ENCODE measurements around the gene ARRB2.
"Not testable (repeated sequence)": the region's sequence is repeated elsewhere in the genome, so short reads cannot be mapped to it uniquely, and the experiment has no call there.

The ARRB2 gene

DNA sequence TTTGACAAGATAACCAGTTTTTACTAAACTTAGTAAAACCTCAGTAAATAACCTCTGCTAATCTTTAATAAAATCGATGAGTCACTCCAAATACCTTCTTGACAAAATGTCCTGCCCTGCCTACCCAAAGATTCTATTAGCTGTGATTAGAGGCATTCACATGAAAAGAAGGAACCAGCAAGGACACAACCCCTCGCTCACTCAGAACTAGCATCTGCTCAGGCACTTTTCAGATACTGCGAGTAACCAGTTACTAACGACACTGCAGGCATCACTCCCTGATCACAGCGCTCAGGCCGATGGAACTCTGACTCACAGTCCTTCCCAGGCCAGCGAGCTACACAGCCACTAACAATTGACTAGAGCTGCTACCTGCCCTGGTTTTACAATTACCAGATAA, 30.8 kb upstream of the ARRB2 start:
- FAIRE-seq = no peak
- no peak for DNase-seq (ENCODE audit: insufficient read length, low spot score)
- TF ChIP-seq CTCF (IDR thresholded peaks at IDR 0.05; ENCODE audit: insufficient read depth, missing control alignments) = no peak

- not testable (repeated sequence) for FAIRE-seq; DNase-seq (ENCODE audit: insufficient read length, low spot score)
Observed at GRCh38 chr17:4683739-4684138, 26.7 kb upstream of the ARRB2 start.

- DNase-seq (ENCODE audit: insufficient read length, low spot score); FAIRE-seq: not testable (repeated sequence)
Observed at GRCh38 chr17:4689872-4690271, 20.6 kb upstream of the ARRB2 start.

- TF ChIP-seq CTCF (IDR thresholded peaks at IDR 0.05; ENCODE audit: insufficient read depth, missing control alignments) = no peak
- DNase-seq (ENCODE audit: insufficient read length, low spot score) = no peak
- no peak for FAIRE-seq
Observed at GRCh38 chr17:4690745-4691144, 19.7 kb upstream of the ARRB2 start.

- FAIRE-seq (no peak), DNase-seq (ENCODE audit: insufficient read length, low spot score) (no peak)
- no peak for TF ChIP-seq CTCF (IDR thresholded peaks at IDR 0.05; ENCODE audit: insufficient read depth, missing control alignments)
Observed at GRCh38 chr17:4691686-4692085, 18.7 kb upstream of the ARRB2 start.

GRCh38 chr17:4693416-4693815, 17.0 kb upstream of the ARRB2 start:
- DNase-seq (ENCODE audit: insufficient read length, low spot score) (no peak), FAIRE-seq (no peak)
- no peak for TF ChIP-seq CTCF (IDR thresholded peaks at IDR 0.05; ENCODE audit: insufficient read depth, missing control alignments)

- no peak for TF ChIP-seq CTCF (IDR thresholded peaks at IDR 0.05; ENCODE audit: insufficient read depth, missing control alignments)
- FAIRE-seq (no peak), DNase-seq (ENCODE audit: insufficient read length, low spot score) (no peak)
Observed at GRCh38 chr17:4696437-4696805, 14.0 kb upstream of the ARRB2 start.

- not testable (repeated sequence) for DNase-seq (ENCODE audit: insufficient read length, low spot score); FAIRE-seq
Observed at GRCh38 chr17:4699401-4700056, 10.9 kb upstream of the ARRB2 start.

GRCh38 chr17:4701116-4701515, 9.3 kb upstream of the ARRB2 start:
- no peak for TF ChIP-seq CTCF (IDR thresholded peaks at IDR 0.05; ENCODE audit: insufficient read depth, missing control alignments)
- no peak for DNase-seq (ENCODE audit: insufficient read length, low spot score)
- no peak for FAIRE-seq
